Measurements from ENCODE around the gene GRB10.

GRB10 gene

DNA sequence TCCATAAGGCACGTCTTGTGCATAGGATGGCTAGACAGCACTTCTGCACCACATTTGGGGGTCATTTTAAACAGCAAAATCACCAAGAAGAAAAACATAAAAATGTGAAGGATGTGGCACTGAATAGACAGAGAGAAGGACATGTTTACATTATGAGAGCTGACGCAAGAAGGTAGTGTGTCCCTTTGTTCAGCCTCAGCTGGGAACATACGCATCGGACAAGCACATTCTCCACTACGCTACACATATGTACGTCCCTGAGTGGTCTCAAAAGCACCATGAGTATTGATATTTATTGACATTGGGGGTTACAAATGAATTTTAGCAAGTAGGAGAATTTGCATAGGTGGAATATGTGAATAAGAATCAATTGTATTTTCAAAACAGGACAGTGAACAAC, 237.7 kb downstream of the GRB10 start:
- no peak for ATAC-seq
- no peak for DNase-seq

DNA sequence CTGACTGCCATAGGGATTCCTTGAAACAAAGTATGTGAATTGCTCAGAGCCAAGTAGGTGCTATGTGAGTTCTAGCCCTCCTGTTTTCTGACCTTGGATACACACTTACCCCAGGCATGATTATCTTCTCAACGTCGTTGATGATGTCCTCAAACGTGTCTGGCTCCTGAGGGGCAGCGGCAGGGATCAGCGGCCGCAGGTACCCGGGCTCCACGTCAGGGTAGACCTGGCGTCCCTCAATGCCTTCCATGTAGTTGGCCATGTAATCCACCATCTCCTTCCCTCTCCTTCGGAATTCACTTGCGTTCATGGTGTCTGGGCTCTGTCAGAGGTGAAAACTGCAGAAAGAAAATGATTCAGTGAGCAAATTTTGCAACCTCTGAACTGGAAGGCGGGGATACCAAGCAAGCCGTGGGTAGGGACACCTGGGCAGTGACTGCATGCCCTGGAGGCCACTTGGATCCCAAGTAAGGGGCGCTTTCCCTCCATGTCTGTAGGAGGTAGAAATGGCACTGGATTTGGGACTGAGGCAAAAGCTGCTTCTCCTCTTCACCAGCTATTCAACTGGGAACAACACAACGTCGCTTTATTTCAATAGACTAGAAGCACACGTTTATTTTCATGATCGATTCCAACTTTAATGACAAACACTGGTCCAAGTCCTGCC, 238.8 kb downstream of the GRB10 start:
- ATAC-seq (no peak), DNase-seq (no peak)

DNA sequence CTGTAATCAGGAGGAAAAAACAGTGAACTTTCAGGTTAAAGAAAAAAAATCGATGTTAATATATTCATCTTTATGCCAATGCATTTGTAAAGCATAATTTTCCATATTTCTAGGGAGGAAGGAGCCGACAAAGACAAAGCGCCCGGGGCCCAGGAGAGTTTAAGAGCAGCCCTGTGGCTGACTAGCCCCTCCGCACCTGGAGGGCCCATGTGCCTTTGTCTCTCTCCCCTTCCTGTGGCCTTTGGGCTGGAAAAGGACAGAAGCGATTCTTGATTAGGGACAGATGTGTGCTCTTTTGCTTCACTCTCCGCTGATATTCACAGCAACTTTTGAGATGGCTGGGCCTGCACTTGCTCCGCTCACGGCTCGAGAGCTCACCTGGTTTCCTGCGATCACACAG, 240.6 kb downstream of the GRB10 start:
- DNase-seq = no peak
- no peak for ATAC-seq

DNA sequence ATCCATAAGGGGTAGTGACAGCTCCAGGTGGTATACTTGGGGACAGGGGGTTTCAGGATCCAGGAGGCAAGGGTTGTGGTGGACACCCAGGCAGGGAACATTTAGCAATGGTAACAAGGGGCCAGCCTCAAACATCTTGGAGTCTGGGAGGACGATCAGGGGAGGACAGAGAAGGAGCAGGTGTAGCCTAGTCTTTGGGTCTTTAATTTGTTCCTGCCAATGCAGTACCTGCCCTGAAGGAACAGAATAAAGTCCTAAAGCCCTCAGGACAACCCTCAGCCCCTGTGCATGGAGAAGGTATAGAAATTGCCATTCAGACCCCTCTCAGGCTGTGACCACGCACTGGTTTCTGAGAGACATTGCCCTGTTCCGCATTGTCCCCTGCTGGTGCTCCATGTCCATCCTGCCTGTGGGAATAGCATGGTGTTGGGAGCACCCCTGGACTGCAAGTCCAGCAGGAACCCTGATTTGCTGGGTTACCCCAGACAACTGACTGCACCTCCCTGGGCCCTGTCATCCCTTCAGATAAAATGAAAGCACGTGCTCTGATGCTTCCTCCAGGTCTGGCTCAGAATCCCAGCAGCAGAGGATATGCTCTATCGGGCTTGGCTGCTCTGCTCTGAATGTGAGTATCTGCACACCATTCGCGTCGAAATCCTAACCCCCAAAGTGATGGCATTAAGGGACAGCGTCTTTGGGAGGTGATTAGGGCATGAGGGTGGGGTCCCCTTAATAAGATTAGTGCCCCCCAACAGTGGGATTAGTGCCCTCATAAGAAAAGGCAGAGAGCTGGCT, 241.7 kb downstream of the GRB10 start:
- no peak for DNase-seq
- no peak for ATAC-seq
